Medulla oblongata (tissue), 1 donor: Measurements from ENCODE around the gene OPRL1.

ENCODE experiments used
- DNase-seq: peaks from one replicate; pipeline ENCODE4 v3.0.0-alpha.2; 2015; ENCODE audit errors: extremely low spot score

OPRL1 gene

DNA sequence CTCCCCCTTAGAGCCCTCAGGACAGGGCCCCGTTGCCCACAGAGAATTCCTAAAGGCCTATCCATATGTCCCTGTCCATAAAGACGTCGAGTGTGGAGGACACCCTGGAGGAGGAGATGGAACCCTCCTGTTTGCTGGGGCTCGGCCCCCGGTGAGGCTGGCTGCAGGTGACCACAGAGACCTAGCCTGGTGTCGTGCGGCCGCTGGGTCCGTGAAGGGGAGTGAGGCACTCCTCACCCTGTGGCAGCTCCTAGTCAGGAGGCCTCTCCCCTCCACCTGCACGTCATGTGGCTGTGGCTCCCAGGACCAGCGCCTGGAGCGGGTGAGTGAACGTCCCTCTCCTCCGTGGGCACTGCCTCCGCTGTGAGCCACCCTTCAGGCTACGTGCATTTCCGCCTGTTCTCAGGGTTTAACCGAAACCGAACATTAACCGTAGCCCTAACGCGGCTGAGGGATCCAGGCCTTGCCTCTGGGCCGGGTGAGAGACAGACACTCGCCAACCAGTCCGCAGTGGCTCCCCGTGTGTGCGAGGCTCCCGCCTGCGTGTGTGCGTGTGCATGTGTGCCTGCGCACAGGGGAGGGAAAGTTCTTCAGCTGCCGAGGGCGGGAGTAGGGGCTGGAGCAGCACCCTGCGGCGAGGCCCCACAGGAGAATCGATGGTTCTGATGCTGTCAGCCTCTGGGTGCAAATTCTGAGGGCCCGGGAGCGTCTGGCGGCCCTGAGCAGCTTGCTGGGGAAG lies 22.8 kb upstream of the OPRL1 start:
- DNase-seq = no peak

DNA sequence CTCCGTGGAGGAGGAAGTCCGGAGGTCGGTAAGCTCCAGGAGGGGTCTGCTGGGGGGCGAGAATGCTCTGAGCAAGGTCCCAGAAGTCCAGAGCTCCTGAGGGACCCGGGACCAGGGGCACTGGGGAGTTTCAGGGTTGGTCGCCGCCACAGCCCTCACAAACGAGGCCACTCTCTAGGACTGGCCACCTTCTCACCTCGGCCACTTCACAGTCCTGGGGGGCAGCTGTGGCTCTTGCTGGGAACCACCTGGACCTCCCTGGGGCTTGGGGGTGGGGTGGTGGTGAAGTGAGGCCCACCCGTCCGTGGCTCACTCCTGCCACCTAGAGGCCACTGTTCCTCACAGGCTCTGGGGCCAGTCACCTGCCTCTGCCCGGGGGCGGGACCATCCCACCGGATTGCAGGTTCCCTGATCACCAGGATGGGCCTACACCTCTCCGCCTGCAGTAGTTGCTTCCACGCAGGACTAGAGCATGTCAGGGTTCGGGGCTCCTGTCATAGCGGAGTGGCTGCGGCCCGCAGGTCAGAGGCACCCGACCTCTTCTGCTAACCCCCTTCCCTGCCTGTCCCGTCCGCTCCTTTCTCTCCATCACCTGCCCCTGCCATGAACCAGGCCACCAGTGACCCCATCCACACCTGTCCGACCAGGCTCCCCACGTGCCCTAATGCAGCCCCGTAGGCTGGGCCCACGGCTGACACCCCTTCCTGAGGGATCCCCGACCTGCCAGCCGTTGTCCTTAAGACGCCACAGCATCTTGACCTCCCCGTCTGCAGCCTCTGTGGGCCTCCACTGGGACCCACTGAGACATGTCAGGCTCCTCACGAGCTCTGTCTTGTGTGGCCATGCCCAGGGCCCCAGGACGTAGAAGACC lies 22.0 kb upstream of the OPRL1 start:
- DNase-seq = peak; percentile 38

DNA sequence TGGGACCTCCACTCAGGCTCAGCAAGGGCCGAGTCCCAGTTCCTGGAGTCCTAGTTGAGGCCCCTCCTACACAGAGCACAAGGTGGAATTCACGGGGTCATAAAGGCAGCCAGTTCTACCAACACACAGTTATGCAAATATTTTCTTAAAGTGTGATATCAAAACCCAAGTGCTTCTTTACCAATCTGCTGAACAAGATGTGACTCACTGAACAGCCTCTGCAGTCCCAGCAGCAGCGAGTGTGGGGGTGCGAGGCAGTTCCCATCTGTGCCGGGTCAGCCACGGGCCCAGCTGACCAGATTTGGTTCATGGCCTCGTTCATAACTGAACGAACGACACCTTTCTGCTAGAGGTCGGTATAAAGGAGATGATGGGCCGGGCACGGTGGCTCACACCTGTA lies 21.3 kb upstream of the OPRL1 start:
- no peak for DNase-seq

DNA sequence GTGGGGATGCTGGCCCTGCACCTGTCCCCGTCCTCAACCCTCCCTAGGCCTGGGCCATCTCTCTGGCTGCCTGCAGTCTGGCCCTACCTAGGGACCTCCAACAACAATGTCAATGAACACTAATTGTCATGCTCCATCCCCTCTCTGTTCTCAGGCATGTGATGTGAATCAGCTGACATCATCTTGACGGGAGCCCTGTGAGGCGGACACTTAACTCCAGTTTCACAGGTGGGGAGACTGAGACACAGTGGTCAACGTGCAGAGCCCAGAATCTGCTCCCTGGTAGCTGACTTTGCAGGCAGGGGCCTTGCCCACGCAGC lies 17.6 kb upstream of the OPRL1 start:
- peak; percentile 60 for DNase-seq

DNA sequence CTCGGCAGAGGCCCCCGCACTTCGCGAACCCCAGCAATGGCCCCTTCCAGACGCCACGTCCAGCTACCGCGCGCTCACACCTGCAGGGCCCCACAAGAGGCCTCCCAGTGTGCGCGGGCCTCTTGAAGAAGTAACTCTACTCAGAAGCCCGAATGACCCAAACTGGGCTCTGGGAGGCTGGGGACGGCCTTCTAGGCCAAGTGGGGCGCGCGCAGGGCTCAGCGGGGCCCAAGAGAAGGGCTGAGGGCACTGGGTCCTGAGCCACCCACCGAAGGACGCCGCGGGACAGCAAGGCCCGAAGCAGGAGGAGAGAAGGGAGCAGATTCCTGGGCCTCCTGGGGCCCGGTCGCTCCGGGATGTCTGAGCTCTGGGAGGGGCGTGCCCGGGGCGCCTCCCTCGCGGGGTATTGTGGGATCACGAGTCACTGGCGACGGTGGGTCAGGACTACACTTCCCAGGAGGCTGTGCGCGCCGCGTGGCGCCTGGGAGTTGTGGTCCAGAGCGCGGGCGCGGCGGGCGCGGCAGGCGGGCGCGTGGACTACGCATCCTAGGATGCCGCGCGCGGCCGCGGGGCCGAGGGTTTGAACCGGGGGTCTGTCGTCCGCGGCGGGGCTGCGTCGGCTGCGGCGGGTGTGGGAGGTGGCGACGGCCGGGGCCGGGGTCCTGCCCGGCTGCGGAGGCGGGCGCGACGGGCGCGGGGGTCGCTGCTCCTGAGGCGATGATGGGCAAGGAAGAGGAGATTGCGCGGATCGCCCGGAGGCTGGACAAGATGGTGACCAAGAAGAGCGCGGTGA lies 17.1 kb upstream of the OPRL1 start, which contains the start of gene TCEA2:
Gene TCEA2 (plus strand): TSS at position 603 of the 793 bp plus-strand sequence. CDS start 115 bp downstream, at position 718.
- DNase-seq = peak; percentile 98

DNA sequence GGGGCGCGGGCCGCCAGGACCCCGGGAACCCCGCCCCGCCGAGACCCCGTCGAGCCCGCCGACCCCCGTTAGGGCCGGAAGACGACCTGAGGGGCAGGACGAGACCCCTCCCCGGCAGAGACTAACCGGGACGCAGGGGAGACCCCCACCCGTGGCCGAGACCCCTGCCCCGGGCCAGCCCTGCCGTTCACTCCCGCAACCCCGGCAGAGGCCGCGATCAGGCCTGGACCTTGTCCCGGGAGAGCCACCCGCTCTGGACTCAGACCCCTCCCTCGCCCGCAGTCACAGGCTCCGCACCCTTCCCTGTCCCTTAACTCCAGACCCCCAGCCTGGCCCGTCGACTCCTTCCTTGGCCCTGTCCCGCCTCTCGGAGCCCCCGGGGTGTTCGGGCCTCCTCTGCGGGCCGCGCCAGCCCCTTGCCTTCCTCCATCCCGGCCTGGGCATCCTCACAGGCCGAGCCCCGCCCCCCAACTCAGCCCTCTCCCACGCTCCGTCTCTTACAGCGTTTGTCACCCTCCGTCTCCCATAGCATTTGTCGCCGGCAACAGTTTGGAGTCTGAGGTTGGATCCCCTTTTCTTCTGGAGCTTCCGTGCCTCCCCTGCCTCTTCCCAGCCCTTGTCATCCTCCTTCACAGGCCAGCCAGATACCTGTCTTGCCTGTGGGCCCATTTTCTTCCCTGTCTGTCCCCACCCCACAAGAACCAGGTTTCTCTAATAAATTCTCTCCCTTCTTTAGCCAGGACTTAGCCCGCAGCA lies 16.3 kb upstream of the OPRL1 start:
- no peak for DNase-seq

DNA sequence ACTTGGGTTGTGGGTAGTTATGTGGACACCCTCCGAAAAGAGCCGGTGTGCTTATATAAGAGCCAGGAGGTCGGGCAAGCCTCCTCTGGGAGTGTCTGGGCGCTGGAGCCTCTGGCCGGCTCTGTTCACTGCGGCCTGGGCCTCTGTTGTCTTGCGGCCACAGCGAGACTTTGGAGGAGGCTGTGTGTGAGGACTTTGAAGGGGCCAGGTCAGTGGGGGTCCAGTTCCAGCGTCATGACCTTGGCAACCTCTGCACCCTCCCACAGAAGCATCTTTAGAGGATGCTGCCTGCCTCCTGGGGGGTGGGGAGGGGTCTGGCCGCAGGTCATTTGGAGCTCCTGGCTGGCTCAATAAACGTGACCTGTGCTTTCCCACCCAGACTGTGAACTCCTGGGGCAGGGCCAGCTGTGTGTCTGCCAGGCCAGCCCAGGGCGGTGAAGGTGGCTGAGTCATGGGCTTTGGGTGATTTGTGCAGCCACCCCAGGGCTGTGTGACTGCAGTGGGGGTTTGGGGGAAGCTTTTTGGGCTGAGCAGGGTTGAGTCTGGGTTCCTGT lies 15.7 kb upstream of the OPRL1 start:
- DNase-seq = no peak

DNA sequence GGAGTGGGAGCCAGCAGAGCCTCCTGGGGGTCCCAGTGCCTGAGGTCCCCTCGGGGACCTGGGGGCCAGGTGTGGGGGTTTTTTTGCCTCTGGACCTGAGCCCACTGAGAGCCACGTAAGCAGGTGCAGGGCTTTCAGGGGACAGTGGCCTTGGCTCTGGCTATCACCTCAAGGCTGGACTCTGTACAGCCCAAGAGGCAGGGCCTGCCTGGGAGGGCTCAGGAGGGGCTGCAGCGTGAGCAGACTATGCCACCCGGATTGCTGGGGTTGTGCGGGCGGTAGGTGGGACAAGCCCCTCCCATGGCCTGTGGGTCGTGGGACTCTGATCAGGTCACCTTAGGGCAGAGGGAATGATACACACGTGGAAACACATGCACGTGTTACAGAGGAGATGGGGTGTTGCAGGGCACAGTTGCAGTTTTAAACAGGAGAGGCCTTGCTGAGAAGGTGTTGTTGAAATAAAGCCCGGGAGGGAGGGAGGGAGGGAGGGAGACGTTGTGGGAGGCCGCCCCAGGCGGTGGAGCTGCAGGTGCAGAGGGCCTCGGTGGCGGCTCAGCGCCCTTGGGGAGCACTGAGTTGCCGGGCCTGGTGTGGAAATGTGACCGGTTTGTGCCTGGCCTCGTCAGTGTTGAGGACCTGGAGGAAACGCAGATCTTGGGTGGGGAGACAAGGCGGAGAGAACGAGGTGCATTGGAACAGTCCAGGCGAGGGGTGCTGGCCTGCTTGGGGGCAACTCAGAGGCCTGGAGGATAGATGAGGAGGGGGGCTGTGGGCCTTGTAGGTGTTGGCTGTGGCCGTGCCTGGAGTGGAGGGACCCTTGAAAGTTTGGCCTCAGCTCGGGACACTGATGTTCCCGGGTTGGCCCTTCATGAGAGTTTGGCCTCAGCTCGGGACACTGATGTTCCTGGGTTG lies 14.6 kb upstream of the OPRL1 start:
- DNase-seq = no peak

DNA sequence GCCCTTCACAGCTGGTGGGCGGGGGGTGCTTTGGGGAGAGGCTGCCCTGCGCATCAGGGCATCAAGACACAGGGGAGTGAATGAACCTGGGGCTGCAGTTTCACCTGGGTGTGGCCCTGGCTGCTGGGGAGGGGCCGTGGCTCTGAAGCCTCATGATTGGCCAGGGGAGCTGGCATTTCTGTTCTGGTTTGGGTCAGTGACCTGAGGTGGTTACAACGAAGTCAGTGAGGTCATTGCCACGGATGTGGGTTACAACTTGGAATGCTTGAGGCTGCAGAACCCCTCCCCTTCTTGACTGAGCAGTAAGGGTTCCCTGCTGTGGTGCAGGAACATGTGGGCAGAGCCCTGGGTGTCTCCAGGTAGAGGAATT lies 13.9 kb upstream of the OPRL1 start:
- DNase-seq = no peak

DNA sequence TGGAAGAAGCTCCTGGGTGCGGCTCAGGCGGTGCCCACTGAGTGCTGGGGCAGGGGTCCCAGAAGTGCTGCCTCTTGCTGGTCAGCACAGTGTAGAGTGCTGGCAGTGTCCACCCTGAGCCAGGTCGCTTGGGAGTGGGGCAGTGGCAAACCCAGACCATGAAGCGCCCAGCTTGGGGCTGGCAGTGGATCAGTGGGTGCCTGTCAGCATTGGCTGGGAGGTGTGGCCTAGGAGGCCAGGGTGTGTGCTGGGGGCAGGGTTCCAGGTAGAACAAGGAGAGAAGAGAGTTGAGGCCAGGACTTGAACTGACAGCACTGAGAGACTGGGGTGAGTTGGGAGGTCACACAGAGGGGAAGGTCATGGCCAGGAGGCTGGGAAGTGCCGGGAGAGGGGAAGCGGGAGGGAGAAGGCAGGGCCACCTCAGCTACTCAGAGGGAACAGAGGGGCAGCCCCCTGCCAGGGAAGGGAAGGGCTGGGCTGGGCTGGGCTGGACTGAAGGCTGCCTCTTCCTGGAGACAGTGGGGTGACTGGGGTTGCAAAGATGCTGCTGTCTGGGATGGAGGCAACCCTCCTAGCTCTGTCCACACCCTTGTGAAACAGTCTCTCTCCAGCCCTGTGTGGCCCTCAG lies 12.8 kb upstream of the OPRL1 start:
- no peak for DNase-seq

DNA sequence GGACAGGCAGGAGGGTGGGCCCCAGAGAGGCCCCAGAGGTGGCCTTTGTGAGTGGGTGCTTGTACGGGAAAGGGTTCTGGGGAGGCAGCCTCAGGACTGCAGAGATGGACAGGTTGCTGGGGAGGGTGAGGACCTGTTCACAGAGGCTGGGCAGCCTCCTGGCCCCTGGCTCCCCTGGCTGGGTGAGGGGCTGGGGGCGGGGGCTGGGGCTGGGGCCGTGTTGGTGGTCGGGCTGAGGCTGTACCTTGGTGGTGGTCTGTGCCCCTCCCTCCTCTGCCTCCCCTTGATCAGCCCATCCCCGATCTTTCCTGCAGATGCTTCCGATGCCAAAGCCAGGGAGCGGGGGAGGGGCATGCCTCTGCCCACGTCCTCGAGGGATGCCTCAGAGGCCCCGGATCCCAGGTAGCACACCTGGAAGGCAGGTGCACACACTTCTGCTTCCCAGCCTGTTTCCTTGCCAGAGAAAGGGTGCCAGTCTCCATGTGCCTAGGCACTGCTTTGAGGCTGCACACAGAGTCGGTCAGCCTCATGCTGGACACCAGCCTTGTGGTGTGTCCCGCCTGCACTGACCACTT lies 12.1 kb upstream of the OPRL1 start:
- DNase-seq = no peak

DNA sequence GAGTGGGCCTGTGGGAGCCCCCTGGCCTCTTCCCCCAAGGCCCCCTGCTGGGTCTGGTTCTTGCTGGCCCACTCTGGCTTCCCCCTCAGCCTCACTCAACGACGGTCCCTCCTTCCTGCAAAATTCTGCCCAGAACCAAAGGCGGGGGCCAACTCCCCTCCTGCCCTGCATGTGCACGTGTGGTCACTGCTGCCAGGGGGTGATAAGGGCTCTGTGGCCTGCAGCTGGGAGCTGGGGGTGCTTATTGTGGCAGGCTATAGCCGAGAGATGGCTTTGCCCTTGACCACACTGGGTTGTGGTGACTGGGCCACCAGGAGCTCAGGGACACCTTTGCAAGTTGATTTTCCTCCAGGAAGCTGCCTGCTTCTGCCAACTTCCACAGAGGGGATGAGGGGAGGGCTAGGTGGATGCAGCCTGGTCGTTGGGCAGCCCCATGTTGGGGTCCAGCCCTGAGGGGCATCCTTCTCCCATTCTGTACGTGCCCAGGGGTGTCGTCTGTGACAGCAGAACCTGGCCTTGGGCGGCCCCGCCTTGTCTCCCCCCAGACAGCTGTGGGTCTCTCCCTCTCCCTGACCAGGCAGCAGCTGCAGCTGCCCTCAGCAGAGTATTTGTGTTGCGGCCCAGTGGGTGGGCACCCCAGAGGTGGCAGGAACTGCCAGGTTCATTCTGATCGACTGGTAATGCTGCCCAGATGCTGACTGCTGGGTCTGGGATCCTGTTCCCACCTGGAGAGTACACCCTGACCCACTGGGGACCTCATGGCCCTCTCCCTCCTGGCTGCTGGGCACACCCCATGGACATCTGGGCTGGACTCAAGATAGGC lies 11.3 kb upstream of the OPRL1 start:
- DNase-seq = no peak

DNA sequence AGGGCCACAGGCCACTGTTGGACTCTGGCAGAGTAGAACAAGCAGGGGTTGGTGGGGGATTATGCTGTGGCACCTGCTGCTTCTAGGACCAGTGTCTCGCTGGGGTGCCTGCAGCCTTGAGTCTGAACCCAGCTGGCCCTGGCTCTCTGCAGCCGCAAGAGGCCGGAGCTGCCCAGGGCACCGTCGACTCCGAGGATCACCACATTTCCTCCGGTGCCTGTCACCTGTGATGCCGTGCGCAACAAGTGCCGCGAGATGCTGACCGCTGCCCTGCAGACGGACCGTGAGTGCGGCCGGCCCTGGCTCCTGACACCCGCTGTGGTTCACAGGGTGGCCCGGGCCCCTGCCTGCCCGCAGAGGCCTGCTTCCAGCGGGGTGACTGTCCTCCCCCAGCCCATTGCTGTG lies 10.7 kb upstream of the OPRL1 start:
- DNase-seq = no peak

DNA sequence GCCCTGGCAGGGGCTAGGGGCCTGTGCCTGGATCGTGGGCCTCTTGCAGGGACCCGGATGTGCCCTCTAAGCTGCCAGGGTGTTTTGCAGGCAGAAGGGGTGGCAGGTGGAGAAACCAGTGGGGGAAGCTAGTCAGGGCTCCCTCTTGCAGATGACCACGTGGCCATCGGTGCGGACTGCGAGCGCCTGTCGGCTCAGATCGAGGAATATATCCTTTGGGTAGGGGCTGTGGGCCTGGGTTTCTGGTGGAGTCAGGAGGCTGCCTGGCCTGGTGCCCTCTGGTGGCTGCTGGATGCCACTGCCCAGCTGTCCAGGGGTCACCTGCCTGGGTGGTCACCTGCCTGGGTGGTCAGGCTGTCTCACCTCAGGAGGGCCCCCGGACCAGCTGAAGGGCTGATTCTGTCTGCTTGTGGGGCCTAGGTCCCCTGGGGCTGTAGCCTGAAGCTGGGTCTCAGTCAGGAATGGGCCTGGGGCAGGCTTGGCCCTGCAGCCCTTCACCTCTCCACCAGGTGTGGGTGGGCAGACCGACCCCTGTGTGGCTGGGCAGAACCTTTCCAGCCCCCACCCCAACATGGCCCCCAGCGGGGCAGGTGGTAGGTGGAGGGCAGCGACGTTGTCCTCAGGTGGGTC lies 10.2 kb upstream of the OPRL1 start:
- DNase-seq = no peak

DNA sequence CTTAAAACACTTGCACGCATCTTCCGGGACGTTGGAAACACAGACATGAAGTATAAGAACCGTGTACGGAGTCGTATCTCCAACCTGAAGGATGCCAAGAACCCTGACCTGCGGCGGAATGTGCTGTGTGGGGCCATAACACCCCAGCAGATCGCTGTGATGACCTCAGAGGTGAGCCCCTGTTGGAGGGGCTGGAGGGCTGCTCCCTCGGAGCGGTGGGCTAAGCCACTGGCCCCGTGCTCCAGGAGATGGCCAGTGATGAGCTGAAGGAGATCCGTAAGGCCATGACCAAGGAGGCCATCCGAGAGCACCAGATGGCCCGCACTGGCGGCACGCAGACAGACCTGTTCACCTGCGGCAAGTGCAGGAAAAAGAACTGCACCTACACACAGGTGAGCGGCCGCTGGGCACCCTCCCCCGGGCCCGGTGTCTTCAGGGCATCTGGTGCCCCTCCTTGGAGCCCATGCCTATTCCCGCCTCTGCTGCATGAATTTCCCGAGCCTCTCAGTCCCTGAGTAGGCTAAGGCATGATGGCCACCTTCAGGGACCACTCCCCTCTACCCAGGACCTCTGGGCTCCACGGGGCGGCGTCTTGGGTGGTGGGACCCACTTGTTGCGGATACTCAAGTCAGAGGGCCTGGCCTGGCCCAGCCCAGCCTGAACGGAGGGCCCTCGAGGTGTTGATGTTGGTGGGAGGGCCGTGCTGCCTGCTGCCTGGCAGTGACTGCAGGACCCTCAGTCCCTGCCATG lies 9.5 kb upstream of the OPRL1 start:
- no peak for DNase-seq

DNA sequence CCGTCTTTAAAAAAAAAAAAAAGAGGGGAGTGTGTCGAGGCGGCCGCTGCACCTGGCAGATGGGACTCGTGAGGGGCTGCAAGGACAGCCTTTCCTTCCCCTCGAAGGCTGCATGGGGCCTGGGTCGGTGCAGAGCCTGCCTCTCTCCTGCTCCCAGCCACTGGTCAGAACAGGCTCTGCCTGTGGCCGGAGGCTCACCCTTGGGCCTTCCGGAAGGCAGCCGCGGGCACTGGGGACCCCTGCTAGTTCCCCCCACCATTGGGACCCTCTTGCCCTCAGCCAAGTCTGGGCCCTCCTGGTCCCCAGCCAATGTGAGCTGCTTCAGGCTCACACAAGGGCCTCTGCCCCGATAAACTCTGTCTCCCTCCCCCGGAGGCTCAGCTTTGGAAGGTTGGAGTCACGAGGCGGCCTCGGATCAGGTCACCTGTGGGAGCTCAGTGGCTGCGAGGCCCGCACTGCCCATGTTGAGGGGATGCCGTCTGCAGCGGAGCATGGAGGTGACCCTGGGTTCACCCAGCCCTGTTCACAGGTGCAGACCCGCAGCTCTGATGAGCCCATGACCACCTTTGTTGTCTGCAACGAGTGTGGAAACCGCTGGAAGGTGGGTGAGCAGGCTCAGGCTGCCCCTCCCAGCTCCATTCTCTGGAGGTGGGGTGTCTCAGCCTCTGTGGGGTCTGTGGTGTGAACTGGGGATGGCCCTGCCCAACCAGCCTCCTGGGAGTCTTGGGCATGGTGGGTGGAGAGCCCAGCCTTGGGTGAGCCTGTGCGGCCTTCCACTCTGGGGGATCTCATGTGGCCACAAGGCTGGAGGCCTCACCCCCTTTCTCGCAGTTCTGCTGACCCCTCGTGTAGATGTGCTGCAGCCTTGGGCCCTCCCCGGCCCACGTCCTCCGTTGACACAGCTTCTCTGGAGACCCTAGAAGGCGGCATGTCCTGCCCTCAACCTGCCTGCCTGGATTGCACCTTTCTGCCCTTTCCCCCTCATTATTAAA lies 8.2 kb upstream of the OPRL1 start:
- DNase-seq = no peak
